ENCODE data around the gene LRRC4.

Gene LRRC4, protein sequence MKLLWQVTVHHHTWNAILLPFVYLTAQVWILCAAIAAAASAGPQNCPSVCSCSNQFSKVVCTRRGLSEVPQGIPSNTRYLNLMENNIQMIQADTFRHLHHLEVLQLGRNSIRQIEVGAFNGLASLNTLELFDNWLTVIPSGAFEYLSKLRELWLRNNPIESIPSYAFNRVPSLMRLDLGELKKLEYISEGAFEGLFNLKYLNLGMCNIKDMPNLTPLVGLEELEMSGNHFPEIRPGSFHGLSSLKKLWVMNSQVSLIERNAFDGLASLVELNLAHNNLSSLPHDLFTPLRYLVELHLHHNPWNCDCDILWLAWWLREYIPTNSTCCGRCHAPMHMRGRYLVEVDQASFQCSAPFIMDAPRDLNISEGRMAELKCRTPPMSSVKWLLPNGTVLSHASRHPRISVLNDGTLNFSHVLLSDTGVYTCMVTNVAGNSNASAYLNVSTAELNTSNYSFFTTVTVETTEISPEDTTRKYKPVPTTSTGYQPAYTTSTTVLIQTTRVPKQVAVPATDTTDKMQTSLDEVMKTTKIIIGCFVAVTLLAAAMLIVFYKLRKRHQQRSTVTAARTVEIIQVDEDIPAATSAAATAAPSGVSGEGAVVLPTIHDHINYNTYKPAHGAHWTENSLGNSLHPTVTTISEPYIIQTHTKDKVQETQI

GRCh38 chr7:128030654-128031611 lies at the start of gene LRRC4:
TSS of gene LRRC4 (minus strand) at chr7:128031437. CDS start at chr7:128030640, 797 bp downstream.
- DNase-seq (ENCODE audit: low spot score): peak; percentile 74

GRCh38 chr7:128080169-128080568 lies 48.9 kb upstream of the LRRC4 start:
- no peak for DNase-seq (ENCODE audit: low spot score)

- no peak for DNase-seq (ENCODE audit: low spot score)
Measured at GRCh38 chr7:128078309-128078708, 47.1 kb upstream of the LRRC4 start.

GRCh38 chr7:128076796-128077271 lies 45.6 kb upstream of the LRRC4 start:
- DNase-seq (ENCODE audit: low spot score): no peak

- no peak for DNase-seq (ENCODE audit: low spot score)
Measured at GRCh38 chr7:128076196-128076795, 45.1 kb upstream of the LRRC4 start.

DNA sequence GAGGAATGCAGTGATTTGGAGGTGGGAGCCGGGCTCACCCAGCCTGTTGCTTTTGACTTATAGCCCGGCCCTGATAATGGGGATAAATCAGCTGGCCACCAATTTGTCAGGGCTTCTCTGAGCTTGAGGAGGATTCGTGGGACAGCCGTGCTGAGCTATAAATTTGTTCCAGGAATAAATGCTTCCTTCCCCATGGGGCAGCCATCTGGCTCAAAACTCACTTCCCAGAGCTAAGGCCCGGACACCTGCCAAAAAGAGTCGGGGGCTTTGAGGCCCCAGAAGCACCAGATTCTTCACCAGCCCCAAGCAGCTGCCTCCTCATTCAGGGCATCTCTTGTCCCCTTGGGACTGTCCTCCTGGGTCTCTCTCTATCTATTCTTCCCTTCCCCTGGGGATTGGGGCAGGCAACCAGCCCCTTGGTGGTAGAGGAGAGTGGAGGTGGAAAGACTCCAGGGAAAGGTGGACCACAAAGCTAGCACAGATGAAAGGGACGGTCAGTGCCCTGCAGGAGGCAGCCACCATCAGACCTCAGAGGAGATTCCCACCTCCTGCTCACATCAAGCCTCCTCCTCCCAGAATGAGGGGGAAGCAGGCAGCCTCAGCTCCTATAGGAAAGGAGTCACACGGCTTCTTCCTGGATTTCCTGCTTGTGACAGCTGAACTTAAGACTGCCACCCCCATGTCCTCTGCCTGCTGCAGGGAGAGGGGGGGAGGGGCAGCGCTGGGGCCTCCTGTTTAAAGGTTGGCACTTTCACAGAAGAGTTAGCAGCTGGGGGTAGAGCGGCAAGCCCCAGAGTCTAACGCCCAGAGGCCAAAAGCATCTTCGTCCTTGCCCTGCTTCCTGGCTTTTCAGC lies 44.2 kb upstream of the LRRC4 start:
- DNase-seq (ENCODE audit: low spot score): no peak

DNA sequence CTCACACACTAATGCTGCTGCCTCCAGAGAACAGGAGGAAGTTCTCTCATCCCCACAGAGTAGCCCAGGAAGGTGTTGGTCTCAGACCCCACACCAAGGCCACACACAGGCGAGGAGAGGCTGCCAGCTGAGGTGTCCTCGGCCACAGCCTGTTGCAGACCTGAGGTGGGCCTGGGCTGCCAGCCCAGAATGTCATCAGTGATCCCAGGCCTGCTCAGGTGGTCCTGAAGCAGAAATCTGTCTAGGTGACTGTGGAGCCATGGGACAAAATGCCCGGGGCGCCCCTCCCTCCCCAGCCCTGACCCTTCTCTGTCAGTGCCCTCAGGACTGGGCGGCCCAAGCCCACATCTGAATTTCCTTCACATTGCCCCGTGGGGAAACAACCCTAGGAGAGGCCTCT lies 43.5 kb upstream of the LRRC4 start:
- no peak for DNase-seq (ENCODE audit: low spot score)

- no peak for DNase-seq (ENCODE audit: low spot score)
Measured at GRCh38 chr7:128074336-128074735, 43.1 kb upstream of the LRRC4 start.

DNA sequence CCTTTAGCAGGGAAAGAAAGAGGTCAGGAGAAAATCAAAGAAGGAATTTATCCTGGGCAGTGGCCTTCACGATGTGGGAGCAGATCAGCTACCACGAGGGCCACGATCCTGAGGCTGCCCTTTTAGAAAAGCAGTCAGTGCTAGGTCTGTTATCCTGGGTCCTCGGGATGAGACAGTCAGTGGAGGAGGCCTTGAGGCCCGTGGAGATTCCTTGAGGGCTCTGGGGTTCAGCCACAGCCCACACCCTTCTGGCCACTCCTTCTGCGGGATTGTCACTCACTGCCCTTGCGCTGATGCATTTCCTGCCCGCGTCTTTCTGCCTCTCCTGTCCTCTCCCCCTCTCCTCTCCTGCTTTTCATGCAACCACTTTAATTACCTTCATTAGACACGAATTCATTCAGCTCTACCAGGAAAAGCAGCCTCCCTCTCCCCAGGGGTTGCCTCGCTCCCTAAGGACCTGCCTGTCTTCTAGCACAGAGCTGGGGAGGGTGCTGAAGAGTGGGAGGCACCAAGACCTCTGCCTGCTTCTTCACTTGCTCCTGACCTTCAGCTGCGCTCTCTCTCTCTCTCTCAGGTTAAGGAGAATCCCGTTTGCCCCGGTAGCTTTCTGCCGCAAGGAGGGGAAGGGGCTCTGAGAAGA lies 42.6 kb upstream of the LRRC4 start:
- DNase-seq (ENCODE audit: low spot score): no peak

GRCh38 chr7:128071801-128072200 lies 40.6 kb upstream of the LRRC4 start:
- DNase-seq (ENCODE audit: low spot score): no peak

- no peak for DNase-seq (ENCODE audit: low spot score)
Measured at GRCh38 chr7:128071376-128071775, 40.1 kb upstream of the LRRC4 start.

DNA sequence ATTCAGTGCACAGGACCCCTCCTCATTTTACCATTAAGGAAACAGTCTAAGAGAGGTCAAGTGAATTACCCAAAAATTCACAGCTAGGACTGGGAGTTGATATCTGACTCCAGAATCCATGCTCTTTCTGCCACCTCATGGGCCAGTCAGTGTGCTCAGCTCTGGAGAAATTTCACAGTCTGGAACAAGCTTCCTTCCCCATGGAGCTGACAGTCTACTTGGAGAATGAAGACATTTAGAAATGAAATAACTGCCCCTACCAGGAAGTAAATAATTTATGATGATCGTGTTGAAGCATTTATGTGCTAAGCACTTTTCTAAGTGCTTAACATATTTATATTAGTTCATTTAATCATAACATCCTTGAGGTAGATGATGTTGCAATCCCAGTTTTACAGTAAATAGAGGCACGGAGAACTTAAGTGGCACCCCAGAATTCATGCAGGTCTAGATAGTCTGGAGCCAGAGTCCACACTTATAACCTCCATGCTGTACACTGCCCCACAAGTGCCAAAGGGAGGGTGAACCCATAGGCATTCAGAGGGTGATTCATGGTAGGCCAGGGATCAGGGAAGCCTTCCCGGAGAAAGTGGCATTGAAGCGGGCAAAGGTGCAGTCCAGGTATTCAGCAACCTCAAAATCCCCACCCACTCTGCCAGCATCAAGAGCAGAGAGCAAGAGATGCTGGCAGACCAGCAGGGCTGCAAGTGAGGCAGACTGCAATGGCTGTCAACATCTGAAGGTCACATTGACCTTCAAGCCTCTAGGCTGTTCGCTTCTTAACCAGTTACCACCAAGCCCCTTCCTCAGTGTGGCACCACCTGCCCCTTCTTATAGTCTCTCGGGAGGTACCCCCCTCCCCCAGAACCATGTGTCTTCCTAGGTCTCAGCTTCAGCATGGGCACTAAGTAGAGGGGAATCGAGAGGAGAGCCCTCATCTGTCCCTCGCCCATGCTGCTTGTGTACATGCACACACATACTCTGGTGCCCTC lies 38.4 kb upstream of the LRRC4 start:
- DNase-seq (ENCODE audit: low spot score): no peak

DNA sequence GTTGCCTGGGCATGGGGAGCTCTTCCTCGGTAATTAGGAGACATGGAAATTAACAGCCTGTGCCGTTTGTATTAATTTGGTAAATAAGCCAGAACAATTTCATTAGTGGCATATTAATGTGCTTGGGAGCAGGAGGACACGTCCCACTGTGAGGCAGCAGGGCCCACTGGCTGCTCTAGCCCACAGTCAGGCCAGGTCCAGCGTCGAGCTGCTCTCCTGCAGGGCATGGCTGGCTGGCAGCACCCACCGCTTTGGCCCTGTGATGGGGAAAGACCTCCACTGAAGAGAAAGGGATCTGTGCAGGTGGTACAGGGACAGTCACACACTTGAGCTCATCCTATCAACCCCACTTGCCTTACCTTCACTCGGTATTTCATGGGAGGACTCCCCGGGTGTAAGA lies 37.5 kb upstream of the LRRC4 start:
- no peak for DNase-seq (ENCODE audit: low spot score)

DNA sequence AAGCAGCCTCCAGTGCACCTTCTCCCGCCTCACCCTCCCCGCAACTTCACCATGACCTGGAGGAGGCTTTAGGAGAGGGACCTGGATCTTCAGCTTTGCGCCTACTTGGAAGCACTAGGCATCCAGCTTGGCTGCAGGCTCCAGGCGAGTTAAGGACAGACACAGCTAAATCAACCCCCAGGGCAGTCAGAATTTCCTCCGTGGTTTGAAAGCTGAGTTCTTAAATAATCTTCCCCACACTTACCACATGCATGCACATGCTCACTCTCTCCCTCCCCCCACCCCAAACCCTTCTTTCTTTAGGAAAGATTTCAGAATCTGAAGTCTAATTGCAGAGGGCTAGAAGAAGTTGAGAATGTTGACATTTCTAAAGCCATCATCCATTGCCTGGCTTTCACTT lies 36.7 kb upstream of the LRRC4 start:
- no peak for DNase-seq (ENCODE audit: low spot score)

DNA sequence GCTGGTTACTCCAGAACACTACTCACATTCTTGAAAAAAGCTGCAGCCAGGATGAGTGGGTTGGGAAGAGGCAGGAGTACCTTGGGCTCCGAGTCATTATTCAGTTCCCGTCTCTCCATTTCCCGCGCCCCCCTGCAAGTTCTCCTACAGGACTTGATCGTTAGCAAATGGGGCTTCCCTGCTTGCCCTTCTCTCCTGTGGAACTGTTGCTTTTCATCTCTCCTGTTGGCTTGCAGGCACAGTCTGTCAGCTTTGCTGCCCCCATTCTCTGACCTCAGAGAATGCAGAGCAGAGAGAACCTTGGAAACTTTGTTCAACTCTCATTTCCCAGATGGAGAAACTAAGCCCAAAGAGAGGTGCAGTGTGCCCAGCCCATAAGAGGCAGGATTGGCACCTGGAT lies 35.6 kb upstream of the LRRC4 start:
- DNase-seq (ENCODE audit: low spot score): no peak

DNA sequence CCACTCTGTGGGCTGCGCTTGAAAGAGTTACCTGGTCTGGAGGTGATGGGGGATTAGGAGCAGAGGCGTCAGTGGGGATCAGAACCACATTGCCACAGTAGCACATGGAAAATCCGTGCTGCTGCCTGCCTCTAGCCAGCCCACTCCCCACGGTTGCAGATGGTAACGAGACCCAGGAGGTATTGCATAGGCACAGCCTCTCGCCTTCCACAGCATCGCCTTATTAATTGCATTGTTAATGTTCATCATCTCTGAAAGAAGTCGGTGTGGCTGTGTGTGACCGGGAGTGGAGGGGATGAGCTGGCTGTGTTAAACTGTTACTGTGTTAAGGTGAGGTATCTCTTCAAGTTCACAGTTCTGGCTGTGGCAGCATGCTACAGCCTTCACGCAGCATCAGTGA lies 35.2 kb upstream of the LRRC4 start:
- DNase-seq (ENCODE audit: low spot score): no peak

DNA sequence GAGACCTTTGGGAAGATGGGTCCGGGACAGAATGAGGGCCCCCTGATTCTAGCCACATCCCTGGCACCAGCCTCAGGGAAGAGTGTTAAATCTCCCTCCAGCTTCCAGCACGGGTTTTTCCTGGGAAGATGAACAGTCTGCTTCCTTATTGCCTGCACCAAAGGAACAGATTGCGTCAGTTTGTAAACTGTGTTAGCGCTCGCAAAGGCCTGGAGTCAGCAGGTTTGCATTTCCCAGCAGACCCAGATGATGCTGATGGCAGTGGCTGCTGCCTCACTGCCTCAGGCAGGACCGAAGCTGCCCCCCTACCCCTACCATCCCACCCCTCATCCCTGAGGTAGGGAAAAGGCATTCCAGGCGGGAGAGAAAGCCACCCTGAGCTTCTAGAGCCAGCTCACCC lies 34.6 kb upstream of the LRRC4 start:
- no peak for DNase-seq (ENCODE audit: low spot score)

DNA sequence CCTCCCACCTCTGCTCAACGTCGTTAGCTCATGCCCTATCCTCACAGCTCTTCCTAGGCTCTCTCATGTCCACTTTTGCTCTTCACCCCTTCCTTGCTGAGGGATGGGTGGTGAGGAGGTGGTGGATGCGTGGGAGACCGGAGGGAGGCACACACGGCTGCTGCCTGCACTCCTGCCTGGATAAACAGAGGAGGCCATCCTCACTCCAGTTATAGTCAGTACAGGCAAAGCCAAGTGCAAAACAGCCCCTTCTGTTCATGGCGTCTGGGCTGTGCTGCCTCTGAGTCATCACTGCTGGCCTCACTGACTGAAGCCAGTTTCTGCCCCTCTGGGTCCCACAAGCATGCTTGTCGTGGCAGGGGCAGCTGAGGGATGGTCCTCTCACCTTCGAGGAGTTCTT lies 31.9 kb upstream of the LRRC4 start:
- DNase-seq (ENCODE audit: low spot score): no peak

DNA sequence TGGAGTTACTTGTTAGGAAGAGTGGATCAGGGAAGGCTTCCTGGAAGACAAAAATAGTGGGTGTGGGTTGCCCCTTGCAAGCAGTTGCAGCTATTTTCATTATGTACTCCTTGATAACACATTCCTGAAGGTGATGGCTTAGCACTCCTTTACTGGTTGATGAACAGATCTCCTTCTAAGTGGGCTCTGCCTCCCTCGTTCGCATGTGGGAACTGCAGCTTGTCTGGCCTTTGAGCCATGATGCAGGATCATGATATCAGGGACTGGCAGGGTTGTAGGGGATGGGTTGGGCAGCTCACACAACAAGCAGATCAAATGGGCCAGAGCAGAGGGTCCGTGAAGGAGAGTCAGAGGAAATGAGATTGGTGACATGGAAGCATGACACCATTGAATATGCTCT lies 28.8 kb upstream of the LRRC4 start:
- DNase-seq (ENCODE audit: low spot score): no peak

All from germinal center (tissue), 1 donor.